A549 (cell line): Measurements from ENCODE around the gene ZBTB44.

Experiments used
- CHD2 ChIP-seq: fragments of 150-350 bp; IDR thresholded peaks from 2 replicates; pipeline ENCODE4 v1.6.1; 2014; ENCODE audit warnings: low read length; ENCODE audit not compliant: partially characterized antibody
- CTCF ChIP-seq: fragments of >200 bp; sonication (Bioruptor Twin); formaldehyde crosslinking; IDR thresholded peaks from 3 replicates; pipeline ENCODE4 v1.5.1; 2016
- JUNB ChIP-seq: fragments of >200 bp; sonication (Bioruptor Twin); formaldehyde crosslinking; IDR thresholded peaks from 2 replicates; pipeline ENCODE4 v1.6.1; 2016
- MAFK ChIP-seq: fragments of 450-650 bp; IDR thresholded peaks from 2 replicates; pipeline ENCODE4 v1.6.1; 2014; ENCODE audit not compliant: partially characterized antibody
- NR3C1 ChIP-seq: fragments of >200 bp; sonication (Bioruptor Twin); formaldehyde crosslinking; IDR thresholded peaks from 3 replicates; pipeline ENCODE4 v1.6.1; 2017
- POLR2A ChIP-seq: IDR thresholded peaks from 2 replicates; pipeline ENCODE4 v1.6.1; 2012; ENCODE audit warnings: mild to moderate bottlenecking, low read length
- RNF2 ChIP-seq: fragments of 200-600 bp; sonication (generic); IDR thresholded peaks from 2 replicates; pipeline ENCODE4 v1.6.1; 2016; ENCODE audit warnings: low read depth, mild to moderate bottlenecking, antibody characterized with exemption, moderate library complexity, borderline replicate concordance
- ZNF302 ChIP-seq: fragments of 250-450 bp; sonication (Bioruptor Pico); IDR thresholded peaks from 2 replicates; pipeline ENCODE4 v1.9.0; 2021; ENCODE audit warnings: inconsistent platforms, mild to moderate bottlenecking, moderate library complexity

- no peak for TF ChIP-seq CTCF
- no peak for TF ChIP-seq MAFK
- TF ChIP-seq RNF2 = no peak
- TF ChIP-seq JUNB = no peak
- no peak for TF ChIP-seq NR3C1
- no peak for TF ChIP-seq ZNF302 (CRISPR knock-in tag)
- no peak for TF ChIP-seq POLR2A
- TF ChIP-seq CHD2 = no peak
Measured at GRCh38 chr11:130206141-130206540, 108.6 kb downstream of the ZBTB44 start.
